ENCODE measurements around the gene MRPL20. TPM values are rescaled to one million over a fixed set of nuclear protein-coding genes. Genes with fewer than 3 reads are reported as not detected.

The MRPL20 gene
- total RNA-seq, 1 donor, result 85.5 TPM

DNA sequence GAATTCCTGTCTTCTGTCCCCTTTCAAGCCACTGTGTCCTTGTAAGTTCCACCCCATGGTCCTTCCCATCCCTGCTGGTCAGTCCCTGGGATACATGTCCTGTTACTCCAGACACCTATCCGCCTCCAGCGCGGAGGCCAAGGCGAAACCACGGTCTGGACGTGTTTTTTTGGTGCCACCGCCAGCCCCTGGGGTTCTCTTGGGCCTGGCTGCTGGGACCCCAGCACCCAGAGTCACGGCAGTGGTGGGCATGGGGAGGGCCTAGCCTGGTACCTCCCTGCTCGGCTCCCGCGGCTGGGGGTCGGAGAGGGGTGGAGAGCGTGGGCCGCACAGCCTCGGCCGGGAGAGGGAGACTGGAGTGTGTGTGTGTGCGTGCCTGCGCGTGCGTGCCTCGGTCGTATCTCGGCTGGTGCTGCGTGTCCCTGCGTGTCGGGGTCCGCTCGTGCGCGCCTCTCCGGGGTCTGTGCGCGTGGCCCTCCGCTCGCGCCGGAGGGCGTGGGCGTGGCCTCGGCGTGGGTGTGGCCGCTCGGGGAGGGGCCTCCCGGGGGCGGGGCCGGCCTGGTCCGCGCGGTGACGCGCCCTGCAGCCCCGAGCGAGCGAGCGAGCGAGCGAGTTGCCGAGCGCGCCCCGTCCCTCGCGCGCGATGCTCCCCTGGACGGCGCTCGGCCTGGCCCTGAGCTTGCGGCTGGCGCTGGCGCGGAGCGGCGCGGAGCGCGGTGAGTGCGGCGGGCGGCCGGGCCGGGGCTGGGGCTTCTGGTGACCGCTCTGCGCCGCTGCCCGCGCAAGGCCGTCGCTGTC lies 28.2 kb upstream of the MRPL20 start, which contains the start of gene VWA1:
TSS of gene VWA1 (plus strand) at position 585 of the 798 bp plus-strand sequence. CDS start at position 644, 59 bp downstream.
- peak within 1 kb of the TSS; percentile 57 for H3K4me3 ChIP-seq (ENCODE audit: low read depth, low read length)
- TF ChIP-seq, protein P1, sequence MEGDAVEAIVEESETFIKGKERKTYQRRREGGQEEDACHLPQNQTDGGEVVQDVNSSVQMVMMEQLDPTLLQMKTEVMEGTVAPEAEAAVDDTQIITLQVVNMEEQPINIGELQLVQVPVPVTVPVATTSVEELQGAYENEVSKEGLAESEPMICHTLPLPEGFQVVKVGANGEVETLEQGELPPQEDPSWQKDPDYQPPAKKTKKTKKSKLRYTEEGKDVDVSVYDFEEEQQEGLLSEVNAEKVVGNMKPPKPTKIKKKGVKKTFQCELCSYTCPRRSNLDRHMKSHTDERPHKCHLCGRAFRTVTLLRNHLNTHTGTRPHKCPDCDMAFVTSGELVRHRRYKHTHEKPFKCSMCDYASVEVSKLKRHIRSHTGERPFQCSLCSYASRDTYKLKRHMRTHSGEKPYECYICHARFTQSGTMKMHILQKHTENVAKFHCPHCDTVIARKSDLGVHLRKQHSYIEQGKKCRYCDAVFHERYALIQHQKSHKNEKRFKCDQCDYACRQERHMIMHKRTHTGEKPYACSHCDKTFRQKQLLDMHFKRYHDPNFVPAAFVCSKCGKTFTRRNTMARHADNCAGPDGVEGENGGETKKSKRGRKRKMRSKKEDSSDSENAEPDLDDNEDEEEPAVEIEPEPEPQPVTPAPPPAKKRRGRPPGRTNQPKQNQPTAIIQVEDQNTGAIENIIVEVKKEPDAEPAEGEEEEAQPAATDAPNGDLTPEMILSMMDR (IDR thresholded peaks at IDR 0.05; ENCODE audit: insufficient read depth, low read depth, low read length), result no peak
- peak; percentile 70 for DNase-seq (ENCODE audit: low read depth)

DNA sequence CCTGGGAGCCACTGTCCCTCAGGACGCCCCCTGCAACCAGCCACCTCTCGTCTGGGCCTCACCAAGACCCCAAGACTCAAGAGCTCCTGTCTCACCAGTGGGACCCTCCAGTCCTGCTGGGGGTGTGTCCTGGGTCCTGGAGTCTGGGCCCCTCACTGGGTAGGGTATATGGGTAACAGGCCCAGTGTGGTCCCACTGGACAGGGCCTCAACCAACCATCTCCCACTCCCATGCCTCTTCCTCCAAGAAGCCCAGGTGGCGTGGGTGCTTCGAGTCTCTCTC lies 27.7 kb upstream of the MRPL20 start:
- no peak overlapping the region for H3K4me3 ChIP-seq (ENCODE audit: low read depth, low read length)
- no peak for DNase-seq (ENCODE audit: low read depth)
- TF ChIP-seq, protein P1 (IDR thresholded peaks at IDR 0.05; ENCODE audit: insufficient read depth, low read depth, low read length), result no peak

DNA sequence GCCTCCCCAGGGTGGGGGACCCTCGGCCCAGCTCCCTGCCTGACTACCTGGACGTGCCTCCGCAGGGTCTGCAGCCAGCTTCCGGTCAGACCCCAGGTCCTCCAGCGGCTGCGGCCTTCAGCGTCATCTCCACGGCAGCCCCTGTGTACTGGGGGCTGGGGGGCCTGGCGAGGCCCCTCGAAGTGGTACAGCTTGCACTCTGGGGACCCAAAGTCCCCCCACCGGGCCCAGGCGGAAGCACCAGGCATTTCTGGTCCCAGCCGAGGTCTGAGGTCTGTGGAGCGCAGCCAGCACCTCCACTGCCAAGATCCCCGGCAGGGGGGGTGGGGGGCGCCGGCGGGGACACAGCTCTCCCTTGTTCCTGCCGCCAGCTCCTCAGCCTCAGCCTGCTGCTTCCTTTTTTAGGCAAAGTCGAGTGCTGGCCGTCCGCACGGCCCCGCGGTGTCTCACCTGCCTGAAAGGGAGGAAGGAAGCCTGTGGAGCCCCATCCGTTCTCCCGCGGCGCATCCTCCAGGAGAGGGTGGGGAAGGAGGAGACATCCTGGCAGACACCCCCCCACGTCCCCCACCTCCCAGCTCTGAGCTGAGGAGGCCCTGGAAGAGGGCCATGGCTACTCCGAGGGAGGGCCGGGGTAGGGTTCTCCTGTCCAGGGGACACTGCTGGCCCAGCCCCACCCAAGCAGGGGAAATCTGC lies 27.2 kb upstream of the MRPL20 start:
- TF ChIP-seq, protein P1 (IDR thresholded peaks at IDR 0.05; ENCODE audit: insufficient read depth, low read depth, low read length), result no peak
- DNase-seq (ENCODE audit: low read depth), result no peak
- H3K4me3 ChIP-seq (ENCODE audit: low read depth, low read length), result no peak overlapping the region

DNA sequence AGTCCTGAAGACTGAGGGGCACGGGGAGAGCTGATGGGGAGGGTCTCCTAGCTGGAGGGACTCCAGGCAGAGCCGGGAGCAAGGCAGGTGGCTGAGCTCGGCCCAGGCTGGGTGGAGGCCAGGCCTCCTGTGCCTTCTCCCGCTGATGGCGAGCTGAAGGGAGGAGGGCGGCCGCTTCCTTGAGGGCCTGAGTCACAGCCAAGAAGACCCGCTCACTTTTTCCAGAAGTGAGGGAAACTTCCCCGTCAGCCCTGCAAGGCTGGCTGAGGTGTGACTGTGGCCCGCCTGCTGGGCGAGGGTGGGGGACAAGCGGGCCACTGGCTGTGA lies 26.7 kb upstream of the MRPL20 start:
- DNase-seq (ENCODE audit: low read depth), result no peak
- TF ChIP-seq, protein P1 (IDR thresholded peaks at IDR 0.05; ENCODE audit: insufficient read depth, low read depth, low read length), result no peak
- H3K4me3 ChIP-seq (ENCODE audit: low read depth, low read length), result no peak overlapping the region

DNA sequence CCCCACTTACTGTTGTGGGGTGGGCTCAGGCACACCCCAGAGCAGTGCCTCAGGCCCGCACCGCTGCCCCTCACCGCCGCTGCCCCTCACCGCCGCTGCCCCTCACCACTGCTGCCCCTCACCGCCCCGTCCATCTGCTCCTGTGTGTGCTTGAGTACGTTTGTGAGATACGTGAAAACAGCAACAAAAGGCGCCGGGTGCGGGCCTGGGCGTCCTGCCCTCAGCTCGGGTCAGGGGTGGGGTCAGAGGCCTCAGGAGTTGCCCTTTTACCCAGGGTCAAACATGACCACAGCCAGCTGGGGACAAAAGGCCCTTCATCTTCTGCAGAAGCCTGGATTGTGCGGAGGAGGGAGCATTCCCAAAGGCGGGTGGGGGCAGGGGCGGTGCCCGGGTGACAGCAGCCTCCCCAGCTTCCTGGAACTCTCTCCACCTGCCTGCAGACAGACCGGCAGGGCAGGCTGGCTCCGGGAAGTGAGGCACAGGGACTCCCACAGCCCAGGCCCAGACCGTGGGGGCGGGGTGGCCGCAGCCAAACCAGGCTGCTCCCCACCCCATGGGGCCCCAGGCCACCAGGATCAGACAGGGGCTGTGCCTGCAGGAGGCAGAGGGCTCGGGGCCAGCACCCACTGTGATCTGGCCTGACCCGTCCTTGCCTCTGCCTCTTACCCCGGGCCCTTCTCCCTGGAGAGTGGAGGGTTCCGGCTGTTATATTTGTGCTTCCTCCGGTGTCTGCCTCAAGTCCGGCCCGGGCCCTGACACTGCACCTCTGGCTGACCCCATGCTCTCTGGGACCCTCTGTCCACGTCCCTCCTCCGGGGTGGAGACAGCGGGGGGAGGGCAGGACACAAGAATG lies 26.1 kb upstream of the MRPL20 start:
- TF ChIP-seq, protein P1 (IDR thresholded peaks at IDR 0.05; ENCODE audit: insufficient read depth, low read depth, low read length), result no peak
- no peak for DNase-seq (ENCODE audit: low read depth)
- H3K4me3 ChIP-seq (ENCODE audit: low read depth, low read length), result no peak overlapping the region

DNA sequence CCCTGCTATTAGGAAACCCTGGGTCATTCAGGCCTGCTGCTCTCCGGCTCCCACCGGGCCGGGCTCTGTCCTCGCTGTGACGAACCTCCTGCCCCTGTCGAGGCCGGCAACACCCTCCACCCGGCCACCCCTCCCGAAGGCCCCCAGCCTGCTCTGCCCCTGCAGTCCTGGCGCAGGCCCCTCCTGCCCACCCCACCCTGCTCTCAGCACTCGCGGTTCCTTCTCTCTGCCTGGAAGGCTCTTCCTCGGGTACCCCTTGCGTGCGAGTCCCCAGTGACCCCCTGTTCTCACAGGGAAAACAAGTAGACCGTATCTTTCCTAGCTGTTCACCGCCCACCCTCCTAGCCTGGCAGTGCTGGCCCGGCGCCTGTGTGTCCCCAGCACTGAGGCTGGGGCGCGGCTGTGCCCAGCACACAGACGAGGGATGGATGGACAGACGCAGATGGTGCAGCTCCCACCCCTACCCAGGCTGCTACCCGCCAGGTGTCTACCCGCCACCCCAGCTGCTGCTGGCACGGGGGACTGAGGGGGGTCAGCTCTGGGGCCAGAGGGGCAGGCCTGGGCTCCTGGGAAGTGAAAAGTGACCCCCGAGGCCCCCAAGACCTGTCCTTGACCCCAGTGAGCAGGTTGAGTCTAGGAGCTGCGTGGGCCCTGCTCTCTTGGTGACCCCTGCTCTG lies 25.3 kb upstream of the MRPL20 start:
- no peak overlapping the region for H3K4me3 ChIP-seq (ENCODE audit: low read depth, low read length)
- DNase-seq (ENCODE audit: low read depth), result no peak
- TF ChIP-seq, protein P1 (IDR thresholded peaks at IDR 0.05; ENCODE audit: insufficient read depth, low read depth, low read length), result no peak
